ENCODE results near the gene CIROP. TPM values are rescaled to one million over a fixed set of nuclear protein-coding genes. Genes with fewer than 3 reads are reported as not detected.

Gene CIROP
- total RNA-seq, 1 experiment from 2014 or later = not detected

DNA sequence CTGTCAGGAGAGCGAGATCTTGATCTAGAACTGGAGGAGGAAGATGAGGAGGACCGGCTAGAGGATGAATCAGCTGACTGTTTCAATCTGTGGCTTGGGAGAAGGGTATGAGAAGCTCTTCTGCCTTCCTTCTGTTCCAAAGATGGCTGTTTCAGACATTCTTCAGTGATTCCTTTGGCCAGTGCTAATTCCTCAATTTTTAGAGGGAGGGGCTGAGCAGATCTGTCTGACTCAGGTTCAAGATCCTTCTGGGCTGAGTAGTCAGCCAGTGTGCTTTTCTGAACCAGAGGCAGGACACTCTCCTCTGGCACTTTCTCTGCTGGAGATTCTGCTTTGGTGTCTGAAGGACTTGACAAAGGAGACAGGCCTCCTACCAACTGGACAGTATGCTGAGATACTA lies 25.1 kb downstream of the CIROP start:
- H3K9me3 ChIP-seq (replicated peaks) = no peaks in the 10 kb centered on the region
- H3K27me3 ChIP-seq = no peaks in the 10 kb centered on the region
- H3K4me3 ChIP-seq = no peak overlapping the region
- H3K4me1 ChIP-seq = no peaks in the 10 kb centered on the region
- DNase-seq = no peak
- H3K36me3 ChIP-seq = peaks cover 83% of the 10 kb centered on the region
- no peak overlapping the region for H3K27ac ChIP-seq

DNA sequence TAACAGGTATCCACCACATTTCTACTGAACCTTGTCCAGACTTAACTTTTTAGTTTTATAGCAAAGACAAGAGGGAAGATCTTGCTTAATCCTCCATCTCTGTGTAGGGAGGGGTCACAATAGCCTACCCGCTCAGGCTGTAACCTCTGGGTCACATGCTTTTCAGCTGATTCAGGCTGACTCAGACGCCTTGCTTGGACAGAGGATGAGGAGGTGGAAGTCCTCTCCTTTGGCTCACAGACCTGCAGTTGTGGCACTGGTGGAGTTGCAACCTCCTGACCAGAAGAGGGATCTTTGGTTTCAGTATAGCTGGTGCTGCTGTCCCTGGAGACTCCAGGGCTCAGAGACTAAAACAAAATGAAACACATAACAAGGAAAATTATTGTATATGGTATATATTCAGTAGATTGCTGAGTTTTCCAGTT lies 26.1 kb downstream of the CIROP start:
- Histone ChIP-seq H3K27ac (no peak overlapping the region), H3K4me3 (no peak overlapping the region), H3K27me3 (no peaks in the 10 kb centered on the region), H3K4me1 (no peaks in the 10 kb centered on the region), H3K36me3 (peaks cover 80% of the 10 kb centered on the region), H3K9me3 (replicated peaks) (no peaks in the 10 kb centered on the region)
- no peak for DNase-seq

DNA sequence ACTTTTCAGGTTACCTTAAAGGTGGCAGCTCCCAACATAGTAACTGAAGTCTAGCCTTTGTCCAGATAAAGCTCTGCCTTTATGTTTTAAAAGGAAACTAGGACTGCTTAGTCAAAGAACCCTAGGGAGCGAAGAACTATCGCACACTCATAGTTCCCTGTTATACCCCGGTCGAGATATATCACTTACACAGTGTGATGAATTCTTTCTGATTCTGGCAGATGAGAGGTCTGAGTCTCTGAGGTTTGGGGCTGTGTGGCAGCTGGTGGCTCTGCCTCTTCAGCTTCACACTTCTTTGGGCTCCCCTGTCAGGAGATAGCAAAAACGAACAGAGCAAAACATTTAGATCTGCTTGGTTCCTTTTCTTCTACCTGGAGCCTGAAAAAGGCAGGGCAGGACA lies 26.8 kb downstream of the CIROP start:
- H3K4me1 ChIP-seq = no peaks in the 10 kb centered on the region
- no peak for DNase-seq
- H3K27me3 ChIP-seq = no peaks in the 10 kb centered on the region
- no peak overlapping the region for H3K4me3 ChIP-seq
- no peaks in the 10 kb centered on the region for H3K9me3 ChIP-seq (replicated peaks)
- peaks cover 79% of the 10 kb centered on the region for H3K36me3 ChIP-seq
- H3K27ac ChIP-seq = no peak overlapping the region

DNA sequence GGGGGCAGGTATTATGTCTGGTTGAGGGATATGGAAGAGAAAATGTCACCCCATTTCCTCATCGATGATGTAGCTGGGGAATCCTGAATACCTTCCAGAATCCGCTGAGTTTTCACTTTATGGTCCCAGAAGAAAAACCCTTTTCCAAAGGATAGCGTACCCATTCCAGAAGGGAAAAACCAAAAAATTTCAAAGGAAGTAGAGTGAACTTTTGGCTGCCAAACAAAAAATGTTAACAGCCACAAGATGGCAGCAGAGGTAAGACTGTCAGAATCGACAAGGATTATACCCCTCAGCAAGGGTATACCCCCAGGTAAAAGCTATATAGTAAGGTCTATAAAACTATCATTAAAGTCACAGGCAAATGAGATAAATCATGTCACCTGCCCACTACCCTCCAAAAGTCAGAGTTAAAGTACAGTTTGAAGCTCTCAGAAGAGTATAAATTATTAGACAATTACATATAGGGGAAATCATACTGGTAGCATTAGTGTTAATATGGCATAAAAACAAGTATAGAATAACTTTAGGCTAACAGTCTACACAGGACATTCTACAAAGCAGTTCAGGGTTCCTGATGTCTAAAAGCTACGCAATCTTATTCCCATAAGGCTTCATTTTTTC lies 27.9 kb downstream of the CIROP start:
- Histone ChIP-seq H3K4me3 (no peak overlapping the region), H3K4me1 (peaks cover 8% of the 10 kb centered on the region), H3K36me3 (peaks cover 79% of the 10 kb centered on the region), H3K27me3 (no peaks in the 10 kb centered on the region), H3K27ac (no peak overlapping the region), H3K9me3 (replicated peaks) (no peaks in the 10 kb centered on the region)
- DNase-seq = peak in 1 of 2 experiments; percentile 65

DNA sequence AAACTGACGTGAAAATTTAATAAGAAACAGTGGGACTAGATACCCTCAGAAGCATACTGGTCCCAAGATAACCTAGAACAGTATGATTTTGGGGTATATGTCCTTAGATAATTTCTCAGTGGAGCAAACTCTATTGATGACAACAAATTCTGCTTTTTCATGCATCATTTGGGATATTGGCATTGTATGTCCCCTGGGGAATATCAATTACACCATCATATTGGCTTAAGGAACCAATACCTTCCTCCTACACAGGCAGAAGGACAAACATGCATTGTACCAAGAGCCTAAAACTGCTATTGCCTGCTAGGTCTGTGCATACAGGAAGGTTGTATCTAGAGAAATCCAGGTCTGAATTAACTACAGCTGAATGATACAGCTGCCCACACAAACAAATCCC lies 29.9 kb downstream of the CIROP start:
- H3K27ac ChIP-seq = no peak overlapping the region
- peaks cover 59% of the 10 kb centered on the region for H3K36me3 ChIP-seq
- DNase-seq = no peak
- no peaks in the 10 kb centered on the region for H3K27me3 ChIP-seq
- peaks cover 12% of the 10 kb centered on the region for H3K4me1 ChIP-seq
- no peaks in the 10 kb centered on the region for H3K9me3 ChIP-seq (replicated peaks)
- H3K4me3 ChIP-seq = no peak overlapping the region

DNA sequence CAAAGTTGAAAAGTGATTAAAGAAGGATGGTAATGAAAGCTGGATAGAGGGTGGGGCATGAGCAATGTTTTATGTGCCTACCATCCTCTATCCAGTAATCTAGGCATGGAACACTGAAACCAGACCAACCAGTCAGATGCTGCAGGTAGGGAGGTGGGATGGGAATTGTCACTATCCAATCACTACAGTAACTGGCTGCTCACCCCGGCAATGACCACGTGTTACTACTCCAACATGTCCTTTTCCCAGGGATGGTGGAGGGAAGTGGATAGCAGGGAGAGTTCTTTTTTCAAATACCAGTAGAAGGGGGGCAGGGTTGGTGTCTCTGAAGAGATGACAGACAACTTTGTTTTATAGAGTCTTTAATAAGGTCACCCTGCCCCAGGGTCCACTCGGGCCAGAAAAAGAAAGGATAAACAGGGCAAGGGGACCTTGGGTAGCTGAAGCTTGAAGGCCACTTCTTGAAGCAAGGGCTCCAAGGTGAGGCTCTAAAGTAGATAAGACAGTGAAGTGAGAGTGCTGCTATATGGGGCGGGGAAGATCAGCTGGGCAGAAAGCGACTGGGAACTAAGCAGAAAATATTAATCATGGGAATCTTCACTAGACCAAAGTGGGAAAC lies 32.8 kb downstream of the CIROP start:
- peak overlapping the region; percentile 84 for H3K4me3 ChIP-seq
- peaks cover 15% of the 10 kb centered on the region for H3K4me1 ChIP-seq
- H3K36me3 ChIP-seq = peaks cover 50% of the 10 kb centered on the region
- H3K27me3 ChIP-seq = no peaks in the 10 kb centered on the region
- H3K9me3 ChIP-seq (replicated peaks) = no peaks in the 10 kb centered on the region
- no peak for DNase-seq
- peak overlapping the region; percentile 70; the same call in 1 of the 2 replicates for H3K27ac ChIP-seq

DNA sequence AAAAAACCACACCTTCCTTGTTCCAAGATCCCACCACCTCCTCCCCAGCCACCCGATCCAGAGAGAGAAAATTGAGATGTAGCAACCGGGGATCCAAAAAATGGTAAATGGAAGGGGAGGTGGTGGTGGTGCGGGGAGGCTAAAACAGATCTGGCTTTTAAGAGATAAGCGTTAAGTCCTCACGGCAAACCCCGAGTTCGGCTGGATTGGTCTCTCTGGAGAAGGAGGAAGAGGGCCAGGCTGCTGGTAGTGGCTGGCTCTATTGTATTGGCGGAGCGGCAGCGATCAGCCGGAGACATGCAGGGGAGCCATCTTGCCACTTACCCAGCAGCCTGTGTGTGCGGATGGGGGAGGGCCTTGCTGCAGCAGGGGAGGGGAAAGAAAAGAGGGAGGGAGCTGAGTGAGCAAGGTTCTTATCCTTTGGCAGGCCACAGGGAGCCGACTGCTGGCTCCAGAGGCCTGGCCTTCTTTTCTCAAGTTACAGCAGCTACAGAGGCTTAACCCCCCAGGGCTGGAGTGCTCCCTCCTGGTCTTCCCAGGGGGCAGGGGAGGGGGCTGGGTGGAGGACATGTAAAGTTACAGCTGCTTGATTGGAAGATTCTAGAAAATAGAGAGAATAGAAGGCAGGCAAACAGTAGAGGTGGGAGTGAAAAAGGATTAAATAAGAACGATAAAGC lies 33.4 kb downstream of the CIROP start:
- Histone ChIP-seq H3K4me3 (peak overlapping the region; percentile 84), H3K27me3 (no peaks in the 10 kb centered on the region), H3K27ac (peak overlapping the region; percentile 70), H3K36me3 (peaks cover 50% of the 10 kb centered on the region), H3K9me3 (replicated peaks) (no peaks in the 10 kb centered on the region), H3K4me1 (peaks cover 15% of the 10 kb centered on the region)
- DNase-seq = peak; percentile 94 to 95

DNA sequence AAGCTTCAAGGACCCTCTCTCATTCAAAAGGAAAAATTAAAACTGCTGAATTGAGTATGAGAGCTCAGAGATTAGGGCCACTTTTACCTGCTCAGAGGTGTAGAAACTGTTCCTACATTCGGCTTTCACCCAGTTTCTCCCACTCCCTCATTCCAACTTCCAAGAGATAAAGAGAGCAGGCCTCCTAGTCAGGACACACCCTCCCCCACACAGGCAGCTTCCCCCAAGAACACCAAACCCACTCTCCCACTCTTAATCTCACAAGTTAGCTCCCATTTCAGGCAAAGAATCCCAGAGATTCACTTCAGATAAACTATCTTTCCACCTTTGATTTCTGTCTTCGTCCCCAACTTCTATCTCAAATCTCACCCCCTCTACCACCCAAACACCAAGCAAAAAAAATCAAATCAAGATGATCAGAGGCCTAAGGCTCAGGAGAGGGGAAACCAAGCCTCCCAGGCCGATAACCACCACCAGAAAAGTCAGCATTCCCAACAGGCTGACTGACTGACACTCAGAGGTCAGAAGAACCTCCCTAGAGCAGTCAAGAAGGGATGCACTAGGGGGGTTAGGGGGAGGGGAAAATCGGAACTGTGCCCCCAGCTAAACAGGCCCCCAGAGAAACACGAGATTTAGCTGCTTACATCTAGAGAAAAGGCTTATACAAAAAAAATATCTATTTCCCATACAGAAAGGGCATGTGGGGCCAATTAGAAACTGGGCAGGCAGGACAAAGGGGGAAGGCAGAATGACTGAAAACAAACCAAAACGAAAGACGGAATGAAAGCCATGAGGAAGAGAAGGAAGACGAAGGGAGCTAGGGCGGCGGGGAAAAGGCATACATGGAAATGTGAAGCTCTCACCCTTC lies 34.3 kb downstream of the CIROP start:
- Histone ChIP-seq H3K27ac (peak overlapping the region; percentile 70), H3K4me1 (peaks cover 15% of the 10 kb centered on the region), H3K27me3 (no peaks in the 10 kb centered on the region), H3K9me3 (replicated peaks) (no peaks in the 10 kb centered on the region), H3K36me3 (peaks cover 51% of the 10 kb centered on the region), H3K4me3 (peak overlapping the region; percentile 84)
- DNase-seq = no peak

DNA sequence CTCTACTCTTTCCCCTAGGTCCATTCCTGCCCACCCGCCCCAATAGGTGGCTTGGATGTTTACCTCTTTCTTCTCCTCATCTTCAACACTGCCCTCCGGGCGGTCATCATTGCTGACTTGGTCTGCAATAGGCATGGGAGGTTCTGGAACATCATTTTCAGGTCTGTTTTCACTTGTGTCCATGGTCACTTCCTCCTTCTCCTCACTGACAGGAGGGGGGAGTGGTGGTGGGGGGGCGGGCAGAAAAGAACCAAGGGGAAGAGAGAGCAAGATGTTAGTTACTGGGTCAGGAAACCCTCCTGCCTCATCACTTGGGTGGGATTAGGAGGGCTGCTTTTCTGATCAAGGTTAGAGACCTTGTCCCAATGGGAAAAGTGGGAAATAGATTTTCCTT lies 35.4 kb downstream of the CIROP start:
- Histone ChIP-seq H3K27me3 (no peaks in the 10 kb centered on the region), H3K4me3 (no peak overlapping the region), H3K27ac (no peak overlapping the region), H3K9me3 (replicated peaks) (no peaks in the 10 kb centered on the region), H3K4me1 (peaks cover 15% of the 10 kb centered on the region), H3K36me3 (peaks cover 52% of the 10 kb centered on the region)
- DNase-seq = no peak

DNA sequence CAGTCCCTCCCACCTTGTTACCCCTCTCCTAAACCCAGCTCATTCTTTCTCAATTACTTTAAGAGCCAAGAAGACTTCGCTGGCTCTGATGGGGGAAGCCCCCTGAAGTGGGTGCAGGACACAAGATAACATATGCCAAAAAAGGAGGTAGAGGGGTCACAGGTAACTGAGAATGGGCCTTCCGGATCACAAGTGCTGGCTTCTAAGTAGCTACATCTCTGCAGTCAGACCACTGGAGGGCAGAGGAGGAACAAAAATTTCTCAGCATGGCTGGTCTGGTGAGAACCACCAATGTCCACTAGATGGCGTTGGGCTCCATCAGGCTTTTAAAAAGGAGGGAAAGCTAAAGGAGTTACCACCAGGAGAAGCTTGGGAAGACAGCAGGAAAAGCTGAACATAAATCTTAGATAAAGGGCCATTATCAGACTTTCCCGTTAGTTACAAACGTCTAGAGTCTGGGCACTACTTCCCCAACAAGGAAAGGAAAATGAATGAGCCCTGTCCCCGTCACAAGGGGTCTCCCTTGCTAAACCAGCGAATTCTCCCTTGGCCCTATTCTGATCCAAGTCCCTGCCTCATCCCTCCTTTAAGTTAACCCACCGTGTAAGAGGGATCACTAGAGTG lies 35.9 kb downstream of the CIROP start:
- H3K27ac ChIP-seq = no peak overlapping the region
- no peak overlapping the region for H3K4me3 ChIP-seq
- H3K36me3 ChIP-seq = peaks cover 57% of the 10 kb centered on the region
- DNase-seq = peak; percentile 83 to 96
- no peaks in the 10 kb centered on the region for H3K9me3 ChIP-seq (replicated peaks)
- no peaks in the 10 kb centered on the region for H3K27me3 ChIP-seq
- H3K4me1 ChIP-seq = peaks cover 15% of the 10 kb centered on the region

DNA sequence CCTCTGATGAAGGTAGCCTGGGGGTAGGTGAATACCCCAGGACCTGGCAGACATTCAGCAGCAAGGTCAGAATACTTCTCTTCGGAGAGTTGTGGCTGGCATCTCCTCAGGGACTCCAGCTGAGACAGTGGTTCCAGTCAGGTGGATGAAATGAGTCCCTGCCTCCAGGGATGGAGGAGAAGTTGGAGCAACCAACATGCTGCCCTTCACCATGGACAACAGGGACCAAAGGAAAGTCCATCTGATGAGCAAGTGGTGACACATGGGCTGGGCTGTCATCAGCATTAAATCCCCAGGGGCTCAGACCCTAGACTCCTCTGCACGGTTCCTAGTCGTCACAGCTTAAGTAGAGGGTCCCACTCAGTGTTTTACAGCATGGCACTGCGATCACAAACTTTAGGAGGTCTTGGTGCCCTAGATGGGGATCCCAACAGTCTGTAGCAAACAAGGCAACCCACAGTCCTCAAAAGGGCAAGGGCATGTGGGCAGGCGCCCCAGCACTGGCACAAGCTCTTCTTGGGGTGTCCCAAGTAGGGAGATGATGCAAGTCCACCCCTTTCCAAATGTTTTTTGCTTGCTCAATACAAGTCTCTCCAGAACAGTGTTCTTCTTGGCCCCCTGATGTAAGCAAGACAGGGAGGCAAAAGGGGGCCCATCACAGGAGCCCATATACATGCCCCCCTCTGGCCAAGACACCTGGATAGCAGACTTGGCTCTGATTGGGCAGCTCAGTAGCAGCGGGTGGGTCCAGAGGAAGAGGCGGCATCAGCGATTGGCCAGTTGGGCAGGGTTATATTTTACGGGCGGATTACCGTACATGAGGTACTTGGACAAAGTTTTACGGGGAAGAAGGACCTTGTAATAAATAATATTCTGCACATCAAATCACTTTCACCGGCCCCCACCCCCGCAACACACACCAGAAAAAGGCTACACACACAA lies 36.7 kb downstream of the CIROP start:
- Histone ChIP-seq H3K9me3 (replicated peaks) (no peaks in the 10 kb centered on the region), H3K4me3 (no peak overlapping the region), H3K36me3 (peaks cover 63% of the 10 kb centered on the region), H3K27me3 (no peaks in the 10 kb centered on the region), H3K27ac (no peak overlapping the region), H3K4me1 (peaks cover 15% of the 10 kb centered on the region)
- DNase-seq = no peak

DNA sequence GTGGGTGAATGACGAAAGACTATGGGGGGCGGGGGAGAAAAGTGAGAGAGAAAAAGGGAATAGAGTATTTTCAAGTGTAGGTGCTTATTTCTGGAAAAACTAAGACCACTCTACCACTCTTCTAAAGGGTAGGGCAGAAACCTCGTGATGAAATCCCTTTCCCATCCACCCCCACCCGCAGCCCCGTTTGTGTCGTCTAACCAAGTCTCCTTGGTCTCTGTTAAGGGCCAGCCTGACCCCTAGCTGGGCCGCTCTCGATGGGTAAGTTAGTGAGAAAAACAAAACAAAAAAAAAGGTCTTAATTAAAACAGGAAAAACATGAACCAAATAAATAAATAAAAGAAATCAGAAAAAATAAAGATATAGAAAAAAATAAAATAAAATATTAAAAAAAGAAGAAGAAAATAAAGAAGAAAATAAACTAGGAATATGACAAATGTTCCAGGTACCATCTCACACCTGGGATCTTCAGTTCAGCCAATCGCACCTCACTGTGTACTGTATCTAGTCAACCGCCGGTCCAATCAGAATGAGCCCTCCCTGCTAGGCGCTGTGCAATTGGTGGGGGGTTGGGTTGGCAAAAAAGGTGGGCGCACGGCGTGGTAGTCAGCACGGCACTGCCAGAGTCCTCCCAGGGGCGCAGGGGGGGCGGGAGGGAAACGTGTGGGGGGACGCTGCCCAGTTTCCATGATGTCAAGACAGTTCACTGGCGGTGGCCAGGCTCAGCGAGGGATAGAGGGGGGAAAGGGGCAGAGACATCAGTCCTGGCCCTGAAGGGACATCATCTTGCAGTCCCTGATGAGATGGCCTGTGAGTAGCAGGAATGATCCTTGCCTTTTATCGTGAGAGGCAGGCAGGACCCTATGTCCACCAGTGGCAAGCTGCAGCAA lies 37.7 kb downstream of the CIROP start:
- Histone ChIP-seq H3K9me3 (replicated peaks) (no peaks in the 10 kb centered on the region), H3K4me1 (peaks cover 15% of the 10 kb centered on the region), H3K27ac (no peak overlapping the region), H3K36me3 (peaks cover 67% of the 10 kb centered on the region), H3K4me3 (no peak overlapping the region), H3K27me3 (no peaks in the 10 kb centered on the region)
- DNase-seq = no peak

DNA sequence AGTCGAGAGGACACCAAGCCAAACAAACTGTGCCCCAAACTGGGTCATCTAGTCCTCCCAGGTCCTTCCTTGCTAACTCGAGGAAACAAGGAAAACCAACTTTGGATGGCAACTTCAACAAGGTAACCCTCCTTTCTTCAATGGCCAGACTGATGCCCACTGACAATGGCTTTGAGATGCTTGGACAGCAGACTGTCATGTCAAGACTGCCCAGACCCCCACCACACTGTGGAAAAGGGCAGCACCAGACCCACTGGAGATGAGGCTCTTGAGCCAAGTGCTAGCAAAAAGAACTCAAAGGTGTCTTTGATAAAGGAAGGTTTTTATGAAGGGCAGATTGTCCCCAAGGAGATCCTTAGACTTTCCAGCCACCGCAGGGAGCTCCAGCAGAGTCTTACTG lies 38.4 kb downstream of the CIROP start:
- H3K27ac ChIP-seq = no peak overlapping the region
- no peak for DNase-seq
- peaks cover 10% of the 10 kb centered on the region for H3K4me1 ChIP-seq
- H3K27me3 ChIP-seq = no peaks in the 10 kb centered on the region
- H3K9me3 ChIP-seq (replicated peaks) = no peaks in the 10 kb centered on the region
- H3K4me3 ChIP-seq = no peak overlapping the region
- peaks cover 72% of the 10 kb centered on the region for H3K36me3 ChIP-seq

Measured in SJCRH30 (cell line).